NCI-H2107 treated with DMSO at 0.1 percent for 48 hours (cell line): ENCODE results near the gene EFCC1.
A peak's percentile ranks its signal among the peaks of the same experiment; 100 is the strongest.
"Not testable (repeated sequence)": the region's sequence is repeated elsewhere in the genome, so short reads cannot be mapped to it uniquely, and the experiment has no call there.

Source experiments
- DNase-seq: peaks from one replicate; lab custom pipeline; 2025; ENCODE audit not compliant: unreplicated experiment; lab: John Stamatoyannopoulos, UW

Gene EFCC1

DNA sequence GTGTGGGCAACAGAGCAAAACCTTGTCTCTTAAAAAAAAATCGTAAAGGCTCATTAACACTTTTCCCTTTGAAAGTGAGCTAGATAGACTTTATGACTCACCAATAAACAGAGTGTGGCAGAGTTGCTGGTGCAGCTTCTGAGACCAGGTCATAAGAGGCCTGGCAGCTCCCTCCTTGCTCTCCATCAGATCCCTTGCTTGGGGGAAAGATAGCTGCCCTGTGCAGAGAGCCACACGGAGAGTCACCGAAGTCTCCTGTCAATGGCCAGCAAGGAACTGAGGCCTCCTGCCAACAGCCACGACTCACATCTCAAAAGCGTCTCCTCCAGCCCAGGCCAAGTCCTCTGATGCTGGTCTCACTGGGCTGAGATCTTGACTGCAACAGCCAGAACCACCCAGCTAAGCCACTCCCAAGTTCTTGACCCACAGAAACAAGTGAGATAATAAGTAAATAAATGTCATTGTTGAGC is 50.8 kb downstream of the EFCC1 start:
- DNase-seq = no peak

DNA sequence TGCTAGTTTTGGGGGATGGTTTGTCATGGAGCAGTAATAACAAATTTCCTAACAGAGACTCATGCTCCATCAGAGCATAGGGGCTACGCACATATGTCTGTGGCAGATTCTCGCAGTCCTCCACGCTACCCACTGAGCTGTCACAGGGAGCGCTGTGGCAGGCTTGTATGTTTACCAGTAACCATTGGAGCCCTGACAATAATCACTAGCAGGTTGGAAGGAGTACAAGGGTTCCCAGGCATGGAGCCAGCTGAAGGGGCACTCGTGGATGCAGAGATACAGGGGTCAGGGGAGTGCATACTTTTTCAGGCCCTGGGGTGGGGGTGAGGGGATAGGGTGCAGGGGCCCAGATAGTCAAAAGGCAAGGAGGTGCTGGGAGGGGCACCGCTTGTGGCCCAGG is 51.6 kb downstream of the EFCC1 start:
- DNase-seq = no peak

DNA sequence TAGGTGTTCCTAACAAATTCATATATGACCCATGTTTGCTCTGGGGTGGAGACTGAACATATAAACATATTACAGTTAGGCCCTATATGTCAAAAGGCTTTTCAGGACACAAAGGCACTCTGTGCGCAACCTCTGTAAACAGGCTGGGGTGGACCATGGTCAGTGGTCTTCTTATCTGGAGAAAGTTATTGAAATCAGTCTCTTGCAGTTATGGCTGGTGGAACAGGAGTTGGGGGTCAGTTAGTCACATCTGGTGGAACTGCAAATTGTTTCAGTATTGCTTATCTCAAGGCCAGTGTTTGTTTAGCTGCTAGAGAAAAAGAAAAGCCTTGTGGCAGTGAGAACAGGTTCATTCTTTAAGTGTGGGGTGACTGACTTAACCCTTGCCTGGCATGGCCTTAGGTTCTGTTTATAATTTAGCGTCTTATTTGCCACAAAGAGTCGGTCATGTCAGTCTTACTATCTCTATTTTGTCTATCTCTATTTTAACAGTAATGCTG is 53.6 kb downstream of the EFCC1 start:
- no peak for DNase-seq

DNA sequence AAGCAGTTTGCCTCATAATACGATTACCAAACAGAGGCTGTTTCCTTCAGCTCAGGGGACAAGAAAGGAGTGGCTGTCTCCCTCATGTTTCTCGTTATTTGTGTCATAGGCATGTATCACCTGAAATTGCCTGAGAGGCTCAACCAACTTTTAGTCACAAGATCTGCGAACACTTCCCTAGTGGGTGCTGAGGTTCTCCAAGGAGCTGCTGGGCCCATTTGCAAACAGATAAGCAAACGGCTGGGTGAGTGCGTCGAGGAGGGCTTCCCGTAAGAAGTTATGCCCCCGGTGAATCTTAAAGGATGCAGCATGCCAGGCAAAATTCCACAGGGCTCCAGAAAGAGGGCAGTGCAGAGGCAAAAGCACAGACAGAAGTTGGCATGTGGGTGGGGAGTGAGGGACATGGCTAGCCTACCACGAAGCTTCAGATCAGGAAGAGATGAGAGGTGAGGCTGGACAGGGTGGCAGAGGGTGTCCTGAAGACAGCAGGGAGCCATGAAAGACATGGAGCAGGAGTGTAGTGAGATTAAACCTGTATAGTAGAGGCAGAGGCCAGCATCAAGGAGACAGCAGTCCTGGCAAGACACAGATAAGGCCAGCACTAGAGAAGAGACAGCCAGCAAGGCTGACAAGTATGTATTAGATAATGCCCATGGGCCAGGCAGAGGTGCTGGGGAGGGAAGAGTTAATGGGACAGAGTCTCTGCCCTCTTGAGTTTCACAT is 55.5 kb downstream of the EFCC1 start:
- DNase-seq = no peak

DNA sequence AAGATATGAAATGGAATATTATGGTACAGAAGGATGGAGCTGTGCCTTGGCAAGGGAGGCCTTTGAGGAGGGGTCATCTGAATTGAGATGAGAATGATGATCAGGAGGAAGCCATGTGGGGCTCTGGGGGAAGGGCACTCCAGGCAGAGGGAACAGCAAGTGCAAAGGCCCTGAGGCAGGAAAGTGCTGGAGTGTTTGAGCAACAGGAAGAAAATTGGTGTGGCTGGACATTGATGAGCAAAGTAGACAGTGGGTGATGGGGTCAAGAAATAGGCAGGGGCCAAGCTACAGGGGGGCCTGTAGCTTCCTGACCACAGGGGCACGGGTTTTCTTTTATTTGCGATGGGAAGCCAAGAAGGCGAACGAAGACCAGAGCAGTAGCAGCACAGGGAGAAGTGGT is 56.1 kb downstream of the EFCC1 start:
- no peak for DNase-seq

DNA sequence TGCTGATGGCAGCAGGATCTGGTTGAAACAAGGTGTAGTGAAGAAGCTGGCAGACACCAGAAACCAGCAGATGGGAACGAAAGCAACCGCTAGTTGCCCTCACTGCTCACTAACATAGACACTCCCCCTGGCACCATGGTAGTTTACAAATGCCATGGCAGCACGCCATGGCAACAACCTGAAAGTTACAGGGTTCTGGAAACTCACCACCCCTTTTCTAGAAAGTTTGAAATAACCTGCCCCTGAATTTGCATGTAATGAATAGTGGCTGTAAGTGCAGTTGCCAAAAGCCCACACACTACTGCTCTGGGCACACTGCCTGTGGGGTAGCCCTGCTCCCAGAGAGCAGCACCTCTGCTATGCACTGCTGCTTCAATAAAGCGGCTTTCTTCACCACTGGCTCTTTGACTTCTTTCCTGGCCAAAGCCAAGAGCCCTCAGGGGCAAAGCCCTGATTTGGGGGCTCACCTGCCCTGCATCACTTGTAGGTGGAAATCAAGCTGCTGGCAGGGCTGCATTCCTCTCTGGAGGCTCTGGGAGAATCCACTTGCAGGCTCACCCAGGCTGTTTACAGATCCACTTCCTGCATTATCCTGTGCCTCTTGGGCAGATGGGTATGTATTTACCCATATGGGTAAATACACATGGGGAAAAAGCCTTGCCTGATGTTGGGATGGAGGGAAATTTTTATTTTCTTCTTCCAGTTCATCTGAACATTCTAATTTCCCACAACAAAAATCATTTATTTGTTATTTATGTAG is 57.5 kb downstream of the EFCC1 start:
- DNase-seq = peak; percentile 50

DNA sequence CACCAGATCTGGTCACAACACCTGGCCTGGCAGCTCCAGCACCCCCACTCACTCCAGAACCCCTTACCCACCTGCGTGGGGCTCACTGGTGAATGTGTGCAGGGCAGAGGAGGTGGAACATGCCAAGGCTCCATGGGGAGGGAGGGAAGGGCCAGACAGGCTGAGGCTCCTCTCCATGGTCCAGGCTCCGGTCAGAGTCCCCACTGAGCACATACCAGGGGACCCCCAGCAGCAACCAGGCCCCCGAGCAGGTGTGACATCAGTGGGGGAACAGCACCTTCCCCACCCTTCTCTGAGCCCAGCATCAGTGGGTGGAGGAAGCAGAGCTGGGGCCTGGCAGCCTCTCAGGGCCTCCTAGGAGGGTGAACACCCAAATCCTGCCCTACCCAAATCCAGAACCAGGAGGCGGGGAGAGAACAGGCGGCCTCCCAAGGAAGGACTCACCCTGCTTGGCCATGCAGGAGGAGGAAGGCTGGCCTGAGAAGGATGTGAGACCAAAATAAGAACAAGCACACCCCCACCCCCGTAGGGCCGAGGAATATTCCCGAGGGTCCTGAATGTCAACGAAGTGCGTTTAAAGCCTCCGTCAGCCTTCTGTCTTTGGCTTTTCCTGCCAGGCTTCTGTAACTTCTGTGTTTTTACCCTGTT is 58.3 kb downstream of the EFCC1 start:
- DNase-seq = no peak

DNA sequence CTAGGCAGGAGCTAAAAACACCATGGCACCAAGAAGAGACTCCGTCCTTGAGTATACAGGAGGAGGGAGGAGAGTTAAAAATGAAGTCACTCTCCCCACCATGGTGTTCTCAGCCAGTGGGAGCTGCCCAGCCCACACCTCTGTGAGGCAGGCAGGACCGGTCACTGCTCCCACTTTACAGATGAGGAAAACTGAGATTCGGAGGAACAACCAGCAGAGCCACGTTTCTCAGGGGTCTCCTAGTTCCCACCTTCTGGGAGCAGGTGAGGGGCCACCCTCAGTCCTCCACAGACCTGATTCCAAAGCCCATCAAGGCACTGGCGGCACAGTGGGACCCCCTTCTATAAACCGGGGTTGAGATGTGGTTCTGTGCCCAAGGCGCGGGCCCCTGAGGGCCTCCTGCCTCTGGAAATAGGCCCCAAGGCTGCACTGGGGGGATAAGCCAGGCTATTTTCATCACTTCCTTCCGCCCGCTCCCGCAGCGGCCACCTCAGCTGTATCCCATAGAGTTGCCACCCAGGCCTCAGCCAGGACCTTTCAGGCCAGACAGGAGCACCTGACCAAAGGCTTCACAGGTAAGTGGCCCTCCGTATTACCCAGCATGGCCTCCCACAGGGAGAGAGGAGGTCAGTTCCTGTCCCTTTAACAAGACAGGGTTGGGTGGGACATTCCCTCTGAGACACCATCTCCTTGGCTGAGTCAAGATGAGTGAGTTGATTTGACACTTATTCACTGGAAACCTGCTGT is 59.3 kb downstream of the EFCC1 start, which contains the start of gene GP9:
Gene GP9, plus strand, starts transcription at position 504 of the 747 bp plus-strand sequence. CDS start 961 bp downstream, outside the sequence.
- no peak for DNase-seq

DNA sequence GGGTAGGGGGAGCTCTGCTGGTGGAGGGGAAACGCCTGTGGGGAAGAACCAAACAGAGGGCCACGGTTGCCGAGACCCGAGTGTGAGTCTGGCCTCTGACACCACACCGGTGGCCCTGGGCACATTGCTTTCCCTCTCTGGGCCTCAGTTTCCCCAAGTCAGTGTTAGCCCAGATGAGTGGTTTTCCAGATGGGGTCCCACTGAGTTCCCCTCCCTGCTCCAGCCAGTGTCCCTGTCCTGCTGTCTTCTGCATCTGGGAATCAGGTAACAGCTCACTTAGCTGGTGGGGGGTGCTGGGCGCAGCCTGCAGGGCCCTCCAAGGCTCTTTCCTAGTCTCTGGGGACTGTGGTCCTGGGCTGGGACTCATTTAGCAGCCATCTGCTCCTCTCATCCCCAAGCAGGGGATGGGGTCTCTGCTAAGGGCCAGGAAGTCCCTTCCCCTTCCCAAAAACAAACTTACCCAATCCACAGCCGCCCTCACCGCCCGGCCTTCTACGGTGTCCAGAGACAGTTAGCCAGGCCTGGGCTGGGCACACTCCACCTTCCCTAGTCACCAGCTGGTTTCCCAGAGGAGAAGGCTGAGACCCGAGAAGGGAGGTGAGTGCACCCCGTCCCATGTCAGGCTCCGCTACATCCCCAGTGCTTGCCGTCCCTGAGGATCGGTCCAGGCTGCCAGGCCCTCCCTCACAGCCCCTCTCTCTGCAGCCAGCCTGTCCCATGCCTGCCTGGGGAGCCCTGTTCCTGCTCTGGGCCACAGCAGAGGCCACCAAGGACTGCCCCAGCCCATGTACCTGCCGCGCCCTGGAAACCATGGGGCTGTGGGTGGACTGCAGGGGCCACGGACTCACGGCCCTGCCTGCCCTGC is 60.2 kb downstream of the EFCC1 start:
- peak; percentile 28 for DNase-seq

DNA sequence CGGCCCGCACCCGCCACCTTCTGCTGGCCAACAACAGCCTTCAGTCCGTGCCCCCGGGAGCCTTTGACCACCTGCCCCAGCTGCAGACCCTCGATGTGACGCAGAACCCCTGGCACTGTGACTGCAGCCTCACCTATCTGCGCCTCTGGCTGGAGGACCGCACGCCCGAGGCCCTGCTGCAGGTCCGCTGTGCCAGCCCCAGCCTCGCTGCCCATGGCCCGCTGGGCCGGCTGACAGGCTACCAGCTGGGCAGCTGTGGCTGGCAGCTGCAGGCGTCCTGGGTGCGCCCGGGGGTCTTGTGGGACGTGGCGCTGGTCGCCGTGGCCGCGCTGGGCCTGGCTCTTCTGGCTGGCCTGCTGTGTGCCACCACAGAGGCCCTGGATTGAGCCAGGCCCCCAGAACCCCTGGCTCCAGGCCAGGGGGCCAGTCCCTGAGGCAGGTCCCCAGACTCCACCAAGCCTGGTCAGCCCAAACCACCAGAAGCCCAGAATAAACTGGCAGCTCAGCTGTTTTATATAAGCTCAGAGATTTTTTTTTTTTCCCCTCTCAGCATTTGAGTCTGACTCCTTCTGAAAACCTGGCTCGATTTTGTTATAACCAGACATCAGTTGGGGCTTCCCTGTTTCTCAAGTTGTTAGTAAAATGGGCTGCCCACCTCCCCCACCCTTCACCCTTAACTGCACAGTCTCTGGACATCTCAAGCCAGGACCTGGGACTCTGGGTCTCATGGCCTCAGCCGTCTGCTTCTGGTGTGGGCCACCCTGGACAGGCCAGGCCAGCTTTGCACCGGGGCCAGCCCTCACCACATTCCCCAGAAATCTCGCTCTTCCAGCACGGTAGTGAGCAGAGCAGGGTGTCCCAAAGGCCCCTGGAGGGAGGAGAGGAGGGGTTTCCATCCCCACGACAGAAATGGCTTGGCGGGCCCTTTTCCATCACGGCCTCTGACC is 61.1 kb downstream of the EFCC1 start:
- no peak for DNase-seq

DNA sequence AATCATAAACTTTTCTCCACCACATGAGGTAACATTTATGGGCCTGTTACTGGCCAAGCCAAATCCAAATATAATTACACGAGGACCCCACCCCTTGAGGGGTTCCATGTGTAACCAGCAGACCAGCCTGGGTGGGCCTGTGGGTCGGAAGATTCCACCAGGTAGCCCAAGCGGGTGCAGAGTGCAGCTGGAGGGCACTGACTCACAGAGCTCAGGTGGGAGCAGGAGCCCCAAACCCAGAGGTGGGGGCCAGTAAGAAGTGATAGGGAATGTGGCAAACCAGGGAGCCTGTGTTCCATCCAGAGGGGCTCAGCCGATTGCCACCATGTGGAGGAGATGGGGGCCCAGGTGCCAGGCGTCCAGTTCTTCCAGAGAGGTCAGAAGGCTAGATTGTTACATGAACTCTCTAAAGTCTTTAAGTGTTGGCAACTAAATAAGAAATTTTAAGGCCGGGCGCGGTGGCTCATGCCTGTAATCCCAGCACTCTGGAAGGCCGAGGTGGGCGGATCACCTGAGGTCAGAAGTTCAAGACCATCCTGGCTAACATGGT is 62.1 kb downstream of the EFCC1 start:
- no peak for DNase-seq

DNA sequence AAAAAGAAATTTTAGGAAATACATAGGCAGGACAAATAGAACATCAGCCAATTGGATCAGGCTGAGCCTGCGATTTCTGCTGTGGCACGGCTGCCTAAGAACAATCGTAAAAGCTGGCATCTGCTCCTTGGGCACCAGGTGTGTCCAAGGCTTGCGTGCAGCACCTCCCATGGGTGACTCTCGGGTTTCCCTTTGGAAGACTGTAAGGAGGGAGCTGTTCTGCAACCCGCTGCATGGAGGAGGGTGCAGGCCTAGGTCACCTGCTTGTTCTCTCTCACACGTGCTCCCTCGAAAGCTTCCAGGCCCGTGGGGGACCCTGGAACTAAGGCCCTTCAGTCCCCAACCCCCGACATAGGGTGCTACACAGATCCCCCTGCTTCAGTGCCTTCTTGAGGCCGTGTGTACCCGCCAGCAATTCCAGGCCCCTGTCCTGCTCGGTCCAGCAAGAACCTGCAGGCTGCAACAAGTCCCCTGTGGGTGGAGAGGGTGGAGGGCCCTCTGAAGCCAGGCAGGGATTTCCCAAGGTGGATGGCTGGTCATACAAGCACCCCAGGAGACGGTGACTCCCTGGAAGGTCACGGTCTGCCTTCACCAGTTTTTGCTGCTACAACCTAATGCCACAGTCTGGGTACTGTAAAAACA is 62.9 kb downstream of the EFCC1 start:
- DNase-seq = peak; percentile 81

DNA sequence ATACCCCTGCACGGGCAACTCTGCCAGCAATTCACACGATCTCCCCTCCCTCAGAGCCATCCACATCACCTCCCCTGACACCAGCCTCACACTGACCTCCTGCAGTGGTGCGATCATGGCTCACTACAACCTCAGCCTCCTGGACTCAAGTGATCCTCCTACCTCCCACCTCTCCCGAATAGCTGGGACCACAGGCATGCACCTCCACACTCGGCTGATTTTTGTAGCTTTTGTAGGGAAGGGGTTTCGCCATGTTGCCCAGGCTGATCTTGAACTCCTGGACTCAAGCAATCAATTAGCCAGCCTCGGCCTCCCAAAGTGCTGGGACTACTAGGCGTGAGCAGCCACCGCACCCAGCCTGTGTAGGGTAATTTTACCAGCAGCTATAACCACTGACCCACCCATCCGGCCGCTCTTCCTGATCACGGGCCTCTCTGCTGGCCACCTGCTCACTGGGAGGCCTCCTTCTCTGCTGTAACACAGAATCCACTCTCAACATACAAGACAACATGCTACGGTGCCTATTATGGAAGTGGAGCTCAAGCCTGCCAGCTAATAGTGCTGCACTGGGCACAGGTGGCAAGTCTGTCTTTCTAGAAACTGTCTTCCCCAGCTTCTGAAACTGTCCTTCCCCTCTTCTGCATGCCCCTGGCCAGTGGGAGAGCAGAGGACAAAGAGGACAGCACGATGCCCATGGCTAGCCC is 64.1 kb downstream of the EFCC1 start:
- no peak for DNase-seq

DNA sequence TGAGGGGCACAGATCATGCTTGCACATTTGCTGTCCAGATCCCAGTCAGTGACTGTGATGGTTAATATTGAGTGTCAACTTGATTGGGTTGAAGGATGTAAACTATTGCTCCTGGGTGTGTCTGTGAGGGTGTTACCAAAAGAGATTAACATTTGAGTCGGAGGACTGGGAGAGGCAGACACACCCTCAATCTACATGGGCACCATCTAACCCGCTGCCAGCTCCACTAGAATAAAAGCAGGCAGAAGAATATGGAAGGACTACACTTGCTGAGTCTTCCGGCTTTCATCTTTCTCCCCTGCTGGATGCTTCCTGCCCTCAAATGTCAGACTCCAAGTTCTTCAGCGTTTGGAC is 64.6 kb downstream of the EFCC1 start:
- DNase-seq = no peak

DNA sequence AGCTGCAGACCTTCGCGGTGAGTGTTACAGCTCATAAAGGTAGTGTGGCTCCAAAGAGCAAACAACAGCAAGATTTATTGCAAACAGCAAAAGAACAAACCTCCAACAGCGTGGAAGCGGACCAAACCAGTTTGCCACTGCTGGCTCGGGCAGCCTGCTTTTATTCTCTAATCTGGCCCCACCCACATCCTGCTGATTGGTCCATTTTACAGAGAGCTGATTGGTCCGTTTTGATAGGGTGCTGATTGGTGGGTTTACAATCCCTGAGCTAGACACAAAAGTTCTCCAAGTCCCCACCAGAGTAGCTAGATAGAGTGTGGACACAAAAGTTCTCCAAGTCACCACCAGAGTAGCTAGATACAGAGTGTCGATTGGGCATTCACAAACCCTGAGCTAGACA is 66.6 kb downstream of the EFCC1 start:
- DNase-seq = not testable (repeated sequence)

DNA sequence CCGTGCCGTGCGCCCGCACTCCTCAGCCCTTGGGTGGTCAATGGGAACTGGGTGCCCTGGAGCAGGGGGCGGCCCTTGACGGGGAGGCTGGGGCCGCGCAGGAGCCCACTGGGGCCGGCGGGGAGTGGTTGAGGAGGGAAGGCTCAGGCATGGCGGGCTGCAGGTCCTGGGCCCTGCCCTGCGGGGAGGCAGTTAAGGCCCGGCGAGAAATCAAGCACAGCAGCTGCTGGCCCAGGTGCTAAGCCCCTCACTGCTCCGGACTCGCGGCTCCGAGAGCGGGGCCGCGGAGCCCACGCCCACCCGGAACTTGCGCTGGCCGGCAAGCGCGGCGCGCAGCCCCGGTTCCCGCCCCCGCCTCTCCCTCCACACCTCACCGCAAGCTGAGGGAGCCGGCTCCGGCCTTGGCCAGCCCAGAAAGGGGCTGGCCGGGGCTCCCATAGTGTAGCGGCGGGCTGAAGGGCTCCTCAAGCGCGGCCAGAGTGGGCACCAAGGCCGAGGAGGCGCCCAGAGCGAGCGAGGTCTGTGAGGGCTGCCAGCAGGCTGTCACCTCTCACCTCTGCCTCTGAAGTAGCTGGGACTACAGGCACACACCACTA is 67.3 kb downstream of the EFCC1 start:
- no peak for DNase-seq
